Measurements from ENCODE around the gene ZC3H13.

DNA sequence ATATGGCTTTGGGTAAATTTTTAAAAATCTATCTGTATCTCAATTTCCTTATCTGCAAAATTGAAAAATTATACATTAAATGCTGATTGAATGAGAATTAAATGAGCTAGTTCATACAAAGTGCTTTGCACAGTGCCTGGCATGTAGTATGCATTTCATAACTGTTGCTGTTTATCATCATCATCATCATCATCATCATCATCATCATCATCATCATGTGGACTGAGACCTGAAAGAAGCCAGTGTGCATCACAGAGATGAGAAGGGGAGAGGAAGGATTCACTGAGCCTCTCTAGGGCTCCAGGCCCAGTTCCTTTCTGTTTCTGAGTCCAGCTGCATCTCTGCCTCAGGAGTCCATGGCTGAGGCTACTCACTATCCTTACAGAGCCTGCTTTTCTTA lies 6.9 kb upstream of the ZC3H13 start:
- TF ChIP-seq, protein P1, sequence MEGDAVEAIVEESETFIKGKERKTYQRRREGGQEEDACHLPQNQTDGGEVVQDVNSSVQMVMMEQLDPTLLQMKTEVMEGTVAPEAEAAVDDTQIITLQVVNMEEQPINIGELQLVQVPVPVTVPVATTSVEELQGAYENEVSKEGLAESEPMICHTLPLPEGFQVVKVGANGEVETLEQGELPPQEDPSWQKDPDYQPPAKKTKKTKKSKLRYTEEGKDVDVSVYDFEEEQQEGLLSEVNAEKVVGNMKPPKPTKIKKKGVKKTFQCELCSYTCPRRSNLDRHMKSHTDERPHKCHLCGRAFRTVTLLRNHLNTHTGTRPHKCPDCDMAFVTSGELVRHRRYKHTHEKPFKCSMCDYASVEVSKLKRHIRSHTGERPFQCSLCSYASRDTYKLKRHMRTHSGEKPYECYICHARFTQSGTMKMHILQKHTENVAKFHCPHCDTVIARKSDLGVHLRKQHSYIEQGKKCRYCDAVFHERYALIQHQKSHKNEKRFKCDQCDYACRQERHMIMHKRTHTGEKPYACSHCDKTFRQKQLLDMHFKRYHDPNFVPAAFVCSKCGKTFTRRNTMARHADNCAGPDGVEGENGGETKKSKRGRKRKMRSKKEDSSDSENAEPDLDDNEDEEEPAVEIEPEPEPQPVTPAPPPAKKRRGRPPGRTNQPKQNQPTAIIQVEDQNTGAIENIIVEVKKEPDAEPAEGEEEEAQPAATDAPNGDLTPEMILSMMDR (IDR thresholded peaks at IDR 0.05), result no peak
- TF ChIP-seq POLR2A (IDR thresholded peaks at IDR 0.05), result no peak

Measured in thyroid gland (tissue), 4 donors.